DOHH2 (cell line): ENCODE results near the gene FASTK.

Source experiments
- CTCF ChIP-seq: fragments of 200-600 bp; sonication (generic); IDR thresholded peaks from one replicate; pipeline ENCODE4 v1.5.1; 2014; ENCODE audit warnings: antibody characterized with exemption, mild to moderate bottlenecking, low read depth, low read length; ENCODE audit not compliant: poor library complexity, severe bottlenecking
- EZH2phosphoT487 ChIP-seq: fragments of 200-600 bp; sonication (generic); IDR thresholded peaks from 2 replicates; pipeline ENCODE4 v1.6.1; 2017; ENCODE audit warnings: borderline replicate concordance, mild to moderate bottlenecking, antibody characterized with exemption, low read length, moderate library complexity, mixed read lengths

DNA sequence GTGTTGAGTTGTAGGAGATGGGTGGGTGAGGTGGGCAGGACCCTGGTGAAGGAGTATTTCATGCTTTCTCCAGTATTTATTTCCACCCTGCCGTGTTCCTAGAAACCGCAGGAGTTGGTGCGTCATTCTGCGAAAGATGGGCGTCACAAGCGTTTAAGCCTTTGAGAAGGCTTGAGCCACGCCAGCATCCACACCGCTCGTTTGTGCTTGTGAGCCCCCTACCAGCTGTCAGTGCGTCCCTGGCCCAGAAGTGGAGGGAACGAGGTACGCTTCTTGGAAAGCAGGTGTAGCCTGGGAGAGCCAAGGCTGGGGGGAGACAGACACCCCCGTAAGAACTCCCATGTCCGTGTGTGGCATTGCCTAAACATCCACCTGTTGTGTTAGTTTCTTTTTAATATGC is 11.4 kb upstream of the FASTK start:
- TF ChIP-seq CTCF (no peak), EZH2phosphoT487 (no peak)
